ENCODE measurements around the gene TTL. TPM values are rescaled to one million over a fixed set of nuclear protein-coding genes. Genes with fewer than 3 reads are reported as not detected.
"Not testable (repeated sequence)": the region's sequence is repeated elsewhere in the genome, so short reads cannot be mapped to it uniquely, and the experiment has no call there.

The TTL gene
- polyA plus RNA-seq, 1 experiment: 26.6 TPM

DNA sequence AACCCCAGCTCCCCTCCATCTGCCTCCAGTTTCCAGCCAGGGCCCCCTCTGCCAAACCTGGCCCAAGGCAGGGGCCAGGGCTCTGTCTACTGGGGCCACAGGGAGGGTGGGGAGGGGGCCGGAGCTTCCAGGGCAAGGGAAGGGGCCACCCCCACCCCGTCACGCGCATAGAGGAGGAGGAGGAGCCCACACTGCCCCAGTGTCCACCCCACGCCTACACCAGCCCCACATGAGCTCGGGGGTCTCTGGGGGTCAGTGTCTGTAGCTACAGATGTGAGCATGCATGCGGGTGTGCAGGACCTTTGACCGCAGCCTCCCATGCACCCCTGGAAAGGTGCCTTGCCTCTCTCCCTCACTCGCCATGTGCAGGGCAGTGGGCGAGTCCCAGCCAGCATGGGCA, 45.0 kb upstream of the TTL start:
- H3K27ac ChIP-seq (ENCODE audit: low read depth, low read length); CTCF ChIA-PET; H3K4me3 ChIP-seq (ENCODE audit: low read depth, low read length); H3K9me3 ChIP-seq (ENCODE audit: control insufficient read depth, insufficient read depth, low read length); POLR2A ChIA-PET; DNase-seq (ENCODE audit: low read depth, low spot score); H3K27me3 ChIP-seq (ENCODE audit: control insufficient read depth, insufficient read depth, low read length): not testable (repeated sequence)

DNA sequence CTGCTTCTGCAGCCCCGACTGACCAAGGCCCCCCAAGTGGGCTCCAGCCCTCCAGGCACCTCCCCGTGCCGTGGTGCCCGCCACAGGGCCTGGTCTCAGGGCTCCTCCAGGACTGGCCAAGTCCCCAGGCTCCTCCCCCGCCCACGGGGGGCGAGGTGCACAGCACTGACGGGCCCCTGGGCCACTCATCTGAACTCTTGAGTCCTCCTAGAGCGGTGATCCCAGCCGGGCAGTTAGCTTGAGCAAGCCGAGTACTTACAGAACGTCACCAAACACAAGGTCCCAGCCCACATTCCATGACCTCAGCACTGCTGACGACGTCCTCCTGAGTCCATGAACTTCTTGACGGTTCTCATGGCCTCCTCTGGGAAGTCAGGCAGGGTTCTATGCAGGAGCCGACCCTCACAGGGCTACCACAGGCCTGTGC, 44.5 kb upstream of the TTL start:
- CTCF ChIA-PET: not testable (repeated sequence)

DNA sequence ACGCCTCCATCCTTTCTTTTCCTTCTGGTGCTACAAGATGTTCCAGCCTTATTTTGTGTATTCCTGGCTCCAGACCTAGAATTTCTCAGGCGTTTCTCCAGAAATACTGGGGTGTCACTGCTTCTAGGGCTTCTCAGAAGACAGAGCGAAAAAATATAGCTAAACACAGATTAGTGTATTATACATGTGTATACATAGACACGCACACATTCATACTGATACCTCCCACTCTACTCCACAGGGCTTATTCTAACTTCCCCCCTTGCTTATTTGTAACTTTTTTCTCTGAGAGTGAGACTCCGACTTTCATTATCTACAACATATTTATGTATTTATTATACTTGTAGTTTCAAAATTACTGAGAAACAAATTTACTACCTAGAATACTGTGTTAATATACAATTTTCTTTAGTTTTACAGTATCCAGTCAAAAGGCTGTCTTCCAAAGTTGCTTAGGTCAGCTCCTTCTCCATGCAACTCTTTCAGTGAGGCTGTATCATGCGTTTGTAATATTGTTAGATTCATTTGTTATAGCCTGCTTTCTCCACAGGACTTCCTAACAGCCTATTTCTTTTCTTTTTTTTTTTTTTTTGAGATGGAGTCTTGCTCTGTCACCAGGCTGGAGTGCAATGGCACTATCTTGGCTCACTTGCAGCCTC, 43.2 kb upstream of the TTL start:
- H3K27ac ChIP-seq (ENCODE audit: low read depth, low read length); H3K27me3 ChIP-seq (ENCODE audit: control insufficient read depth, insufficient read depth, low read length); DNase-seq (ENCODE audit: low read depth, low spot score); H3K9me3 ChIP-seq (ENCODE audit: control insufficient read depth, insufficient read depth, low read length); H3K4me3 ChIP-seq (ENCODE audit: low read depth, low read length); CTCF ChIA-PET: not testable (repeated sequence)
- POLR2A ChIA-PET: interaction anchor here (0.5 kb wide), 1 partner anchor 298 kb away, joined by 3 read pairs; no protein-coding TSS in a partner anchor

More for the DNA sequence above, 44.5 kb upstream of the TTL start:
- DNase-seq (ENCODE audit: low read depth, low spot score); H3K9me3 ChIP-seq (ENCODE audit: control insufficient read depth, insufficient read depth, low read length); H3K27me3 ChIP-seq (ENCODE audit: control insufficient read depth, insufficient read depth, low read length); H3K4me3 ChIP-seq (ENCODE audit: low read depth, low read length); POLR2A ChIA-PET; H3K27ac ChIP-seq (ENCODE audit: low read depth, low read length): not testable (repeated sequence)

- H3K9me3 ChIP-seq (ENCODE audit: control insufficient read depth, insufficient read depth, low read length); CTCF ChIA-PET; DNase-seq (ENCODE audit: low read depth, low spot score); H3K4me3 ChIP-seq (ENCODE audit: low read depth, low read length); POLR2A ChIA-PET; H3K27ac ChIP-seq (ENCODE audit: low read depth, low read length); H3K27me3 ChIP-seq (ENCODE audit: control insufficient read depth, insufficient read depth, low read length): not testable (repeated sequence)
Observed at GRCh38 chr2:112444256-112444655, 37.7 kb upstream of the TTL start.

- no peak for TF ChIP-seq CTCF (IDR thresholded peaks at IDR 0.05; ENCODE audit: low read depth, low read length)
- POLR2A ChIA-PET: no interaction called here
- no peak for DNase-seq (ENCODE audit: low read depth, low spot score)
- H3K27me3 ChIP-seq (ENCODE audit: control insufficient read depth, insufficient read depth, low read length): peaks cover 2% of the 10 kb centered on the region
- H3K27ac ChIP-seq (ENCODE audit: low read depth, low read length): no peak overlapping the region
- CTCF ChIA-PET: no interaction called here
- no peak overlapping the region for H3K4me3 ChIP-seq (ENCODE audit: low read depth, low read length)
- peaks cover 6% of the 10 kb centered on the region; the same call in 1 of the 2 replicates for H3K9me3 ChIP-seq (ENCODE audit: control insufficient read depth, insufficient read depth, low read length)
Observed at GRCh38 chr2:112449854-112450253, 32.1 kb upstream of the TTL start.

GRCh38 chr2:112451317-112451716, 30.6 kb upstream of the TTL start:
- no peak overlapping the region for H3K27ac ChIP-seq (ENCODE audit: low read depth, low read length)
- peaks cover 2% of the 10 kb centered on the region for H3K27me3 ChIP-seq (ENCODE audit: control insufficient read depth, insufficient read depth, low read length)
- TF ChIP-seq CTCF (IDR thresholded peaks at IDR 0.05; ENCODE audit: low read depth, low read length): no peak
- POLR2A ChIA-PET: no interaction called here
- CTCF ChIA-PET: no interaction called here
- H3K4me3 ChIP-seq (ENCODE audit: low read depth, low read length): no peak overlapping the region
- H3K9me3 ChIP-seq (ENCODE audit: control insufficient read depth, insufficient read depth, low read length): peaks cover 6% of the 10 kb centered on the region; the same call in 1 of the 2 replicates
- no peak for DNase-seq (ENCODE audit: low read depth, low spot score)

GRCh38 chr2:112454586-112454985, 27.4 kb upstream of the TTL start:
- Histone ChIP-seq H3K27me3 (ENCODE audit: control insufficient read depth, insufficient read depth, low read length) (peaks cover 9% of the 10 kb centered on the region), H3K27ac (ENCODE audit: low read depth, low read length) (no peak overlapping the region), H3K4me3 (ENCODE audit: low read depth, low read length) (no peak overlapping the region), H3K9me3 (ENCODE audit: control insufficient read depth, insufficient read depth, low read length) (peaks cover 5% of the 10 kb centered on the region; the same call in 1 of the 2 replicates)
- ChIA-PET CTCF (no interaction called here), POLR2A (no interaction called here)
- no peak for TF ChIP-seq CTCF (IDR thresholded peaks at IDR 0.05; ENCODE audit: low read depth, low read length)
- no peak for DNase-seq (ENCODE audit: low read depth, low spot score)

Measured in AG04450 (cell line).